HepG2 (cell line): ENCODE results near the gene TMEM214. TPM values are rescaled to one million over a fixed set of nuclear protein-coding genes. Genes with fewer than 3 reads are reported as not detected.
A peak's percentile ranks its signal among the peaks of the same experiment; 100 is the strongest.

Experiments
- ATAC-seq: fragments of 200-7000 bp; cut with Tn5 transposase; 3 replicates; pipeline ENCODE4 v1.9.1; 2020; ENCODE audit warnings: mild to moderate bottlenecking, moderate library complexity
- BruUV-seq: library from RNA; stranded (reverse); fragments of 400-500 nt; replicated peaks from 2 replicates; lab custom pipeline; 2021; lab: Mats Ljungman, UMichigan
- CTCF ChIA-PET: fragments of 300-600 bp; formaldehyde crosslinking; extraction: SDS; loops from one replicate; lab custom pipeline; 2021; ENCODE audit warnings: low total read pairs, inconsistent platforms, low intra/inter-chr PET ratio; lab: Yijun Ruan, JAX
- POLR2A ChIA-PET: fragments of 350-600 bp; sonication (Branson Sonifier 250); formaldehyde crosslinking; loops from one replicate; lab custom pipeline; 2020; ENCODE audit warnings: antibody characterized with exemption, inconsistent platforms; lab: Yijun Ruan, JAX
- DNase-seq: peaks from one replicate; pipeline ENCODE4 v3.0.0-alpha.2; 2015; ENCODE audit warnings: low spot score
- FAIRE-seq: peaks from 3 replicates; lab custom pipeline; 2011; peaks lifted over from hg19 to GRCh38; lab: Jason Lieb, UNC
- H2AFZ ChIP-seq: one replicate; pipeline ENCODE4 v1.6.1; 2011; ENCODE audit warnings: low read length, inconsistent platforms
- H3K27ac ChIP-seq: fragments of 300-600 bp; 3 replicates; pipeline ENCODE4 v1.8.0; 2011; ENCODE audit warnings: mixed run types, mild to moderate bottlenecking, mixed read lengths, low read length, inconsistent platforms; ENCODE audit not compliant: insufficient read depth; ENCODE audit errors: extremely low read length
- H3K27me3 ChIP-seq, 2 experiments: fragments of 200-600 bp in 1 of 2; 2 replicates in 1 of 2; 3 replicates in 1 of 2; pipeline versions ENCODE4 v1.6.0 to v1.8.0; 2011; ENCODE audit warnings: low read length in 2 of 2, mild to moderate bottlenecking in 2 of 2, moderate library complexity in 2 of 2, inconsistent platforms in 1 of 2; ENCODE audit not compliant: insufficient read depth in 2 of 2, control insufficient read depth in 1 of 2
- H3K36me3 ChIP-seq, 2 experiments: fragments of 200-600 bp in 1 of 2; replicated peaks in 1 of 2; 2 replicates in 1 of 2; 3 replicates in 1 of 2; pipeline versions ENCODE4 v1.5.1 to v1.8.0; 2011; ENCODE audit warnings: low read length in 2 of 2, inconsistent platforms in 1 of 2; ENCODE audit not compliant: insufficient read depth in 2 of 2, control insufficient read depth in 1 of 2
- H3K4me1 ChIP-seq: 2 replicates; pipeline ENCODE4 v1.5.1; 2012; ENCODE audit warnings: low read length, inconsistent platforms; ENCODE audit not compliant: insufficient read depth
- H3K4me2 ChIP-seq: 2 replicates; pipeline ENCODE4 v1.6.0; 2011; ENCODE audit warnings: low read depth, low read length, inconsistent platforms
- H3K4me3 ChIP-seq, 3 experiments: fragments of 200-600 bp in 1 of 3; sonication (generic), shearing (Covaris generic) in 1 of 3; replicated peaks in 1 of 3; 2 replicates each; pipeline ENCODE4 v1.5.1; 2011 to 2016; ENCODE audit warnings: low read length in 3 of 3, inconsistent platforms in 2 of 3, low read depth in 2 of 3, mild to moderate bottlenecking in 2 of 3, control low read depth in 1 of 3, mixed read lengths in 1 of 3; ENCODE audit not compliant: insufficient read depth in 1 of 3
- H3K79me2 ChIP-seq: one replicate; pipeline ENCODE4 v1.6.1; 2011; ENCODE audit warnings: low read length, inconsistent platforms; ENCODE audit not compliant: insufficient read depth
- H3K9ac ChIP-seq: 2 replicates; pipeline ENCODE4 v1.6.0; 2011; ENCODE audit warnings: mild to moderate bottlenecking, low read depth, low read length, inconsistent platforms; ENCODE audit not compliant: insufficient read depth
- H3K9me3 ChIP-seq: 2 replicates; pipeline ENCODE4 v1.5.1; 2012; ENCODE audit warnings: mild to moderate bottlenecking, low read length
- H4K20me1 ChIP-seq: 2 replicates; pipeline ENCODE4 v1.6.0; 2011; ENCODE audit warnings: inconsistent platforms, mild to moderate bottlenecking, low read length, moderate library complexity; ENCODE audit not compliant: insufficient read depth
- NAIF1 ChIP-seq: sonication (generic); formaldehyde crosslinking; IDR thresholded peaks from 2 replicates; pipeline ENCODE4 v1.5.0; 2020; ENCODE audit warnings: mild to moderate bottlenecking, missing genetic modification reagents, borderline replicate concordance
- PAF1 ChIP-seq: IDR thresholded peaks from 2 replicates; pipeline ENCODE4 v1.6.1; 2016; ENCODE audit warnings: missing genetic modification reagents, missing compliant biosample characterization
- SOX6 ChIP-seq, 2 experiments: fragments of 450-650 bp in 1 of 2; sonication (generic) in 1 of 2; formaldehyde crosslinking in 1 of 2; IDR thresholded peaks; 2 replicates each; pipeline versions ENCODE4 v1.4.0 to v1.6.1; 2017 to 2020; ENCODE audit warnings: antibody characterized with exemption in 1 of 2, mild to moderate bottlenecking in 1 of 2, missing genetic modification reagents in 1 of 2
- ZGPAT ChIP-seq: IDR thresholded peaks from 2 replicates; pipeline ENCODE4 v1.6.1; 2016; ENCODE audit warnings: mild to moderate bottlenecking
- ZNF180 ChIP-seq: sonication (generic); formaldehyde crosslinking; IDR thresholded peaks from 2 replicates; pipeline ENCODE4 v1.4.0; 2020; ENCODE audit warnings: low read depth, missing genetic modification reagents, borderline replicate concordance
- ZNF274 ChIP-seq: sonication (generic); formaldehyde crosslinking; IDR thresholded peaks from 2 replicates; pipeline ENCODE4 v1.5.1; 2020; ENCODE audit warnings: mild to moderate bottlenecking, missing genetic modification reagents
- ZNF383 ChIP-seq: sonication (generic); formaldehyde crosslinking; IDR thresholded peaks from 2 replicates; pipeline ENCODE4 v1.4.0; 2020; ENCODE audit warnings: missing genetic modification reagents, mild to moderate bottlenecking, borderline replicate concordance
- ZNF772 ChIP-seq: sonication (generic); formaldehyde crosslinking; IDR thresholded peaks from 2 replicates; pipeline ENCODE4 v1.5.0; 2020; ENCODE audit warnings: mild to moderate bottlenecking, missing genetic modification reagents
- WGBS: methylation state at CpG from one replicate; pipeline ENCODE4 v1.1.6; 2017; ENCODE audit warnings: low lambda C conversion rate; 5-methylcytosine and 5-hydroxymethylcytosine counted together
- in situ Hi-C: cut with HindIII; loops from 2 replicates; pipeline ENCODE4 v1.10.0; 2017; ENCODE audit warnings: low pct_unique_long_range_greater_than_20kb; ENCODE audit not compliant: extremely low pct_ligation_motif_present
- intact Hi-C: fragments of 100-400 bp; cut with micrococcal nuclease; formaldehyde crosslinking; loops from one replicate; pipeline ENCODE4 v1.10.0; 2022; ENCODE audit not compliant: unreplicated experiment
- polyA plus RNA-seq, 8 experiments: library from polyadenylated mRNA; depleted of rRNA in 3 of 8; stranded (reverse) in 7 of 8; unstranded in 1 of 8; fragments of >200 nt; fragmentation: Illumina TruSeq in 4 of 8; extraction: Trizol in 4 of 8; gene quantifications; 2 replicates each; pipeline versions ENCODE4 v1.2.1 to v1.2.3, GENCODE V29; 2011 to 2016; ENCODE audit warnings: low read depth in 4 of 8, missing spikeins in 1 of 8, mixed read lengths in 1 of 8; ENCODE audit not compliant: insufficient read depth in 1 of 8
- total RNA-seq, 5 experiments: library from RNA; depleted of rRNA; stranded (reverse); fragments of >200 nt; fragmentation: Illumina TruSeq; extraction: Trizol; gene quantifications; 2 replicates each; pipeline ENCODE4 v1.2.3, GENCODE V29; 2016; ENCODE audit warnings: low read depth in 1 of 5
- TF ChIP-seq, protein P1 (sequence below): sonication (generic); formaldehyde crosslinking; IDR thresholded peaks from 2 replicates; pipeline ENCODE4 v1.5.1; 2020; ENCODE audit warnings: mild to moderate bottlenecking, missing genetic modification reagents, borderline replicate concordance
- TF ChIP-seq, protein P2 (sequence below): sonication (generic); formaldehyde crosslinking; IDR thresholded peaks from 2 replicates; pipeline ENCODE4 v1.5.1; 2020; ENCODE audit warnings: missing genetic modification reagents, mild to moderate bottlenecking, borderline replicate concordance
- TF ChIP-seq, protein P3 (sequence below): sonication (generic); formaldehyde crosslinking; IDR thresholded peaks from 2 replicates; pipeline ENCODE4 v1.5.1; 2020; ENCODE audit warnings: mild to moderate bottlenecking, missing genetic modification reagents, moderate library complexity

The TMEM214 gene
- total and polyA plus RNA-seq, 2 of the 13 experiments (the other 11 are each of a cell fraction or from before 2014, with no cell fraction given), result 58.3 to 132 TPM

DNA sequence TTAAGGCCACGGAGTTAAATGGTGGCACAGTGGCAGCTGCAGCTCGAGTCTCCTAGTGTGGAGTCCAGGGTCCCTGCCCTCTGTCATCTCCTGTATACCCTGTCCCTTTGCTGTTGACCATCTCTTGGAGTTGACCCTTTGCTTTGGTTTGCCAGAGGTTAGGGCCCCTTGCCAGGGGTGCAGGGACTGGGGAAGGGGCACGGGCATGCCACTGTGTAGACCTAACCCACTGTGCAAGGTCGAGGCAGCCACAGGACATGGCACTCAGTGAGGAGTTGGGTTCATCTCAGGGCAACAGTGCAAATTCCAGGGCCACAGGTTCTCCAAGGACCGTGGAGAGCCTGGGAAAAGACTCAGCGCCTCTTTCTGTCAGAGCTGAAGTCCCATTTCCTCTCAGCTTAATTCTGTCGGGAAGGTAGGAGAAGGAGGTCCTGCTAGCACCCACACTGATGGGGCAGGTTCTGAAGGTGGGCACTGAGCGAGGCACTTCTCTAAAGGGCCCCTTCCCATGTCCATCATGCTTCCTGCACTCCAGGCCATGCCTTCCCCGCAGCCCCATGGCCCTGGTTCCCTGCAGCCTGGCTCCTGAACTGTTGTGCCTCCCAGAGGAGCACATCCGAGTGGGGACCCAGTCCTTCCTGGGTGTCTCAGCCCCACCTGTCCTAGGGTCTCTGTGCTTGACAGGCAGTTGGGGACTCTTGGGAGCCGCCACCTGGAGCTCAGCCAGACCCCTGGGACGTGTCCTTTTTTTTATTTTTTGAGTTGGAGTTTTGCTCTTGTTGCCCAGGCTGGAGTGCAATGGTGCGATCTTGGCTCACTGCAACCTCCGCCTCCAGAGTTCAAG, 56.6 kb downstream of the TMEM214 start:
- in situ Hi-C loops (no loop called here), intact Hi-C loops (loop anchor here (5.0 to 10.0 kb wide), 3 partner anchors 55 to 1158 kb away; partner anchors contain the start of gene TMEM214)
- Histone ChIP-seq H4K20me1 (no peaks in the 10 kb centered on the region), H3K4me3 (peak overlapping the region; percentile 17 to 99 (median 74)), H3K36me3 (peaks cover 0 to 3% of the 10 kb centered on the region in 2 experiments; a peak in 3 of 5 replicates), H2AFZ (no peak overlapping the region), H3K79me2 (peaks cover 56% of the 10 kb centered on the region), H3K4me1 (peaks cover 83% of the 10 kb centered on the region), H3K9ac (peak overlapping the region; percentile 74), H3K27ac (peak overlapping the region; percentile 4), H3K4me2 (peak overlapping the region; percentile 97), H3K9me3 (no peaks in the 10 kb centered on the region), H3K27me3 (no peaks in the 10 kb centered on the region)
- no peak for FAIRE-seq
- BruUV-seq, result no TSS peak
- 68% methylated on average over 12 of the region's 14 CpGs for WGBS
- CTCF ChIA-PET, result no interaction called here
- no peak for ATAC-seq
- DNase-seq, result no peak
- POLR2A ChIA-PET, result interaction anchor here (2.5 kb wide), 1 partner anchor 123 kb away, joined by 15 read pairs; the partner anchor contains the start of genes ATRAID and SLC5A6
- TF ChIP-seq ZNF180 (CRISPR knock-in tag), result no peak
- TF ChIP-seq ZGPAT (CRISPR knock-in tag), result no peak
- TF ChIP-seq ZNF772 (CRISPR knock-in tag), result no peak
- no peak for TF ChIP-seq ZNF383 (CRISPR knock-in tag)
- no peak for TF ChIP-seq ZNF274 (CRISPR knock-in tag)
- TF ChIP-seq SOX6 (IDR thresholded peaks at IDR 0.05), result no peak
- TF ChIP-seq SOX6 (CRISPR knock-in tag; IDR thresholded peaks at IDR 0.05), result 0 out of 2 replicates have a peak, but pooled peaks have one; percentile 28
- TF ChIP-seq, protein P1, sequence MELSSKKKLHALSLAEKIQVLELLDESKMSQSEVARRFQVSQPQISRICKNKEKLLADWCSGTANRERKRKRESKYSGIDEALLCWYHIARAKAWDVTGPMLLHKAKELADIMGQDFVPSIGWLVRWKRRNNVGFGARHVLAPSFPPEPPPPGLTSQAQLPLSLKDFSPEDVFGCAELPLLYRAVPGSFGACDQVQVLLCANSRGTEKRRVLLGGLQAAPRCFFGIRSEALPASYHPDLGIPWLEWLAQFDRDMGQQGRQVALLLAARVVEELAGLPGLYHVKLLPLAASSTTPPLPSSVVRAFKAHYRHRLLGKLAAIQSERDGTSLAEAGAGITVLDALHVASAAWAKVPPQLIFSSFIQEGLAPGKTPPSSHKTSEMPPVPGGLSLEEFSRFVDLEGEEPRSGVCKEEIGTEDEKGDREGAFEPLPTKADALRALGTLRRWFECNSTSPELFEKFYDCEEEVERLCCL (CRISPR knock-in tag), result no peak
- TF ChIP-seq PAF1 (CRISPR knock-in tag), result no peak
- no peak for TF ChIP-seq NAIF1 (CRISPR knock-in tag)
- TF ChIP-seq, protein P2, sequence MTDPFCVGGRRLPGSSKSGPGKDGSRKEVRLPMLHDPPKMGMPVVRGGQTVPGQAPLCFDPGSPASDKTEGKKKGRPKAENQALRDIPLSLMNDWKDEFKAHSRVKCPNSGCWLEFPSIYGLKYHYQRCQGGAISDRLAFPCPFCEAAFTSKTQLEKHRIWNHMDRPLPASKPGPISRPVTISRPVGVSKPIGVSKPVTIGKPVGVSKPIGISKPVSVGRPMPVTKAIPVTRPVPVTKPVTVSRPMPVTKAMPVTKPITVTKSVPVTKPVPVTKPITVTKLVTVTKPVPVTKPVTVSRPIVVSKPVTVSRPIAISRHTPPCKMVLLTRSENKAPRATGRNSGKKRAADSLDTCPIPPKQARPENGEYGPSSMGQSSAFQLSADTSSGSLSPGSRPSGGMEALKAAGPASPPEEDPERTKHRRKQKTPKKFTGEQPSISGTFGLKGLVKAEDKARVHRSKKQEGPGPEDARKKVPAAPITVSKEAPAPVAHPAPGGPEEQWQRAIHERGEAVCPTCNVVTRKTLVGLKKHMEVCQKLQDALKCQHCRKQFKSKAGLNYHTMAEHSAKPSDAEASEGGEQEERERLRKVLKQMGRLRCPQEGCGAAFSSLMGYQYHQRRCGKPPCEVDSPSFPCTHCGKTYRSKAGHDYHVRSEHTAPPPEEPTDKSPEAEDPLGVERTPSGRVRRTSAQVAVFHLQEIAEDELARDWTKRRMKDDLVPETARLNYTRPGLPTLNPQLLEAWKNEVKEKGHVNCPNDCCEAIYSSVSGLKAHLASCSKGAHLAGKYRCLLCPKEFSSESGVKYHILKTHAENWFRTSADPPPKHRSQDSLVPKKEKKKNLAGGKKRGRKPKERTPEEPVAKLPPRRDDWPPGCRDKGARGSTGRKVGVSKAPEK (CRISPR knock-in tag), result no peak
- TF ChIP-seq, protein P3, sequence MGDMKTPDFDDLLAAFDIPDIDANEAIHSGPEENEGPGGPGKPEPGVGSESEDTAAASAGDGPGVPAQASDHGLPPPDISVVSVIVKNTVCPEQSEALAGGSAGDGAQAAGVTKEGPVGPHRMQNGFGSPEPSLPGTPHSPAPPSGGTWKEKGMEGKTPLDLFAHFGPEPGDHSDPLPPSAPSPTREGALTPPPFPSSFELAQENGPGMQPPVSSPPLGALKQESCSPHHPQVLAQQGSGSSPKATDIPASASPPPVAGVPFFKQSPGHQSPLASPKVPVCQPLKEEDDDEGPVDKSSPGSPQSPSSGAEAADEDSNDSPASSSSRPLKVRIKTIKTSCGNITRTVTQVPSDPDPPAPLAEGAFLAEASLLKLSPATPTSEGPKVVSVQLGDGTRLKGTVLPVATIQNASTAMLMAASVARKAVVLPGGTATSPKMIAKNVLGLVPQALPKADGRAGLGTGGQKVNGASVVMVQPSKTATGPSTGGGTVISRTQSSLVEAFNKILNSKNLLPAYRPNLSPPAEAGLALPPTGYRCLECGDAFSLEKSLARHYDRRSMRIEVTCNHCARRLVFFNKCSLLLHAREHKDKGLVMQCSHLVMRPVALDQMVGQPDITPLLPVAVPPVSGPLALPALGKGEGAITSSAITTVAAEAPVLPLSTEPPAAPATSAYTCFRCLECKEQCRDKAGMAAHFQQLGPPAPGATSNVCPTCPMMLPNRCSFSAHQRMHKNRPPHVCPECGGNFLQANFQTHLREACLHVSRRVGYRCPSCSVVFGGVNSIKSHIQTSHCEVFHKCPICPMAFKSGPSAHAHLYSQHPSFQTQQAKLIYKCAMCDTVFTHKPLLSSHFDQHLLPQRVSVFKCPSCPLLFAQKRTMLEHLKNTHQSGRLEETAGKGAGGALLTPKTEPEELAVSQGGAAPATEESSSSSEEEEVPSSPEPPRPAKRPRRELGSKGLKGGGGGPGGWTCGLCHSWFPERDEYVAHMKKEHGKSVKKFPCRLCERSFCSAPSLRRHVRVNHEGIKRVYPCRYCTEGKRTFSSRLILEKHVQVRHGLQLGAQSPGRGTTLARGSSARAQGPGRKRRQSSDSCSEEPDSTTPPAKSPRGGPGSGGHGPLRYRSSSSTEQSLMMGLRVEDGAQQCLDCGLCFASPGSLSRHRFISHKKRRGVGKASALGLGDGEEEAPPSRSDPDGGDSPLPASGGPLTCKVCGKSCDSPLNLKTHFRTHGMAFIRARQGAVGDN (CRISPR knock-in tag), result peak; percentile 67
